GM23338 (cell line): ENCODE results near the gene ARMH1. TPM values are rescaled to one million over a fixed set of nuclear protein-coding genes. Genes with fewer than 3 reads are reported as not detected.

Experiments used
- ATAC-seq: fragments of 200-7000 bp; cut with Tn5 transposase; 3 replicates; pipeline ENCODE4 v1.9.1; 2020
- DNase-seq: peaks from one replicate; pipeline ENCODE4 v3.0.0-alpha.2; 2015; ENCODE audit warnings: low spot score
- H2AFZ ChIP-seq: fragments of 200-600 bp; sonication (generic); 2 replicates; pipeline ENCODE4 v1.8.0; 2016; ENCODE audit warnings: antibody characterized with exemption, mild to moderate bottlenecking, moderate library complexity
- H3F3A ChIP-seq: fragments of 200-600 bp; sonication (generic); replicated peaks from 2 replicates; pipeline ENCODE4 v1.8.0; 2017; ENCODE audit warnings: antibody characterized with exemption, mixed run types, low read depth
- H3K27ac ChIP-seq: fragments of 200-600 bp; sonication (generic); 2 replicates; pipeline ENCODE4 v1.6.1; 2016; ENCODE audit warnings: low read depth
- H3K27me3 ChIP-seq: fragments of 200-600 bp; sonication (generic); 2 replicates; pipeline ENCODE4 v1.8.0; 2016; ENCODE audit warnings: mild to moderate bottlenecking, mixed run types, moderate library complexity; ENCODE audit not compliant: insufficient read depth
- H3K36me3 ChIP-seq: fragments of 200-600 bp; sonication (generic); 2 replicates; pipeline ENCODE4 v1.8.0; 2016; ENCODE audit warnings: mild to moderate bottlenecking; ENCODE audit not compliant: insufficient read depth
- H3K4me1 ChIP-seq: fragments of 200-600 bp; sonication (generic); 2 replicates; pipeline ENCODE4 v1.8.0; 2016; ENCODE audit warnings: mild to moderate bottlenecking, moderate library complexity; ENCODE audit not compliant: insufficient read depth
- H3K4me2 ChIP-seq: fragments of 200-600 bp; sonication (generic); 2 replicates; pipeline ENCODE4 v1.7.1; 2017; ENCODE audit warnings: mixed run types
- H3K4me3 ChIP-seq: fragments of 200-600 bp; sonication (generic); 2 replicates; pipeline ENCODE4 v1.6.1; 2016; ENCODE audit warnings: mixed run types
- H3K79me2 ChIP-seq: fragments of 200-600 bp; sonication (generic); replicated peaks from 2 replicates; pipeline ENCODE4 v1.8.0; 2017; ENCODE audit warnings: mild to moderate bottlenecking; ENCODE audit not compliant: insufficient read depth
- H3K9me2 ChIP-seq: fragments of 200-600 bp; sonication (generic); 2 replicates; pipeline ENCODE4 v1.8.0; 2017; ENCODE audit not compliant: insufficient read depth
- H4K20me1 ChIP-seq: fragments of 200-600 bp; sonication (generic); replicated peaks from 2 replicates; pipeline ENCODE4 v1.8.0; 2017; ENCODE audit warnings: mild to moderate bottlenecking; ENCODE audit not compliant: insufficient read depth
- H3K27ac Mint-ChIP-seq: 2 replicates; pipeline ENCODE4 v1.8.0; 2020; ENCODE audit warnings: inconsistent platforms, mild to moderate bottlenecking, moderate library complexity, mixed read lengths
- H3K27me3 Mint-ChIP-seq: 3 replicates; pipeline ENCODE4 v1.8.0; 2022; ENCODE audit warnings: low read depth, mild to moderate bottlenecking, moderate library complexity, mixed read lengths, inconsistent platforms; ENCODE audit not compliant: insufficient read depth, poor library complexity
- H3K36me3 Mint-ChIP-seq: 3 replicates; pipeline ENCODE4 v1.8.0; 2021; ENCODE audit warnings: low read depth, mild to moderate bottlenecking, inconsistent platforms, moderate library complexity, mixed read lengths
- H3K4me1 Mint-ChIP-seq: 3 replicates; pipeline ENCODE4 v1.8.0; 2020; ENCODE audit warnings: mild to moderate bottlenecking, inconsistent platforms, mixed read lengths
- H3K4me3 Mint-ChIP-seq: 3 replicates; pipeline ENCODE4 v1.8.0; 2021; ENCODE audit warnings: moderate library complexity, mild to moderate bottlenecking, inconsistent platforms, mixed read lengths
- H3K9me3 Mint-ChIP-seq: 3 replicates; pipeline ENCODE4 v1.8.0; 2020; ENCODE audit warnings: moderate library complexity, mild to moderate bottlenecking, inconsistent platforms, mixed read lengths
- CREB1 ChIP-seq: fragments of 250-450 bp; sonication (Bioruptor Pico); IDR thresholded peaks from 2 replicates; pipeline ENCODE4 v1.5.0; 2020; ENCODE audit warnings: low read depth, mild to moderate bottlenecking, moderate library complexity
- EZH2 ChIP-seq: fragments of 200-600 bp; sonication (generic); IDR thresholded peaks from one replicate; pipeline ENCODE4 v1.8.0; 2017; ENCODE audit warnings: antibody characterized with exemption, mild to moderate bottlenecking, low read depth; ENCODE audit not compliant: unreplicated experiment
- EZH2phosphoT487 ChIP-seq: fragments of 200-600 bp; sonication (generic); IDR thresholded peaks from one replicate; pipeline ENCODE4 v1.8.1; 2018; ENCODE audit warnings: antibody characterized with exemption; ENCODE audit not compliant: unreplicated experiment
- JUNB ChIP-seq: IDR thresholded peaks from one replicate; pipeline ENCODE4 v1.6.1; 2016; ENCODE audit warnings: antibody characterized with exemption; ENCODE audit not compliant: unreplicated experiment
- NANOG ChIP-seq: IDR thresholded peaks from 2 replicates; pipeline ENCODE4 v1.6.1; 2016; ENCODE audit warnings: antibody characterized with exemption, borderline replicate concordance
- STAT1 ChIP-seq: IDR thresholded peaks from one replicate; pipeline ENCODE4 v1.6.1; 2016; ENCODE audit warnings: antibody characterized with exemption; ENCODE audit not compliant: unreplicated experiment
- ZNF331 ChIP-seq: fragments of 250-450 bp; sonication (Bioruptor Pico); IDR thresholded peaks from 2 replicates; pipeline ENCODE4 v1.5.0; 2020; ENCODE audit warnings: low read depth, mild to moderate bottlenecking, moderate library complexity
- polyA plus RNA-seq: library from polyadenylated mRNA; unstranded; fragments of >200 nt; fragmentation: Nextera tagmentation; extraction: Ambion mirVana; gene quantifications from 2 replicates; pipeline ENCODE4 v1.2.1, GENCODE V29; 2016
- total RNA-seq: library from RNA; depleted of rRNA; stranded (reverse); fragments of >200 nt; shearing (Covaris generic); gene quantifications from 2 replicates; pipeline ENCODE4 v1.2.3, GENCODE V29; 2014
- TF ChIP-seq, protein P1 (sequence below), 2 experiments: fragments of 200-600 bp in 1 of 2; sonication (generic) in 1 of 2; conservative IDR thresholded peaks; 2 replicates each; pipeline versions ENCODE4 v1.5.1 to v1.6.1; 2016 to 2017; ENCODE audit warnings: antibody characterized with exemption in 2 of 2, low read depth in 2 of 2, mild to moderate bottlenecking in 2 of 2, moderate library complexity in 1 of 2
- TF ChIP-seq, protein P2 (sequence below): IDR thresholded peaks from 2 replicates; pipeline ENCODE4 v1.6.1; 2016; ENCODE audit warnings: antibody characterized with exemption
- TF ChIP-seq, protein P3 (sequence below): IDR thresholded peaks from one replicate; pipeline ENCODE4 v1.6.1; 2018; ENCODE audit warnings: antibody characterized with exemption; ENCODE audit not compliant: unreplicated experiment

ARMH1 gene
- total and polyA plus RNA-seq, 2 experiments from 2014 or later: 0.31 TPM; not detected in 1

DNA sequence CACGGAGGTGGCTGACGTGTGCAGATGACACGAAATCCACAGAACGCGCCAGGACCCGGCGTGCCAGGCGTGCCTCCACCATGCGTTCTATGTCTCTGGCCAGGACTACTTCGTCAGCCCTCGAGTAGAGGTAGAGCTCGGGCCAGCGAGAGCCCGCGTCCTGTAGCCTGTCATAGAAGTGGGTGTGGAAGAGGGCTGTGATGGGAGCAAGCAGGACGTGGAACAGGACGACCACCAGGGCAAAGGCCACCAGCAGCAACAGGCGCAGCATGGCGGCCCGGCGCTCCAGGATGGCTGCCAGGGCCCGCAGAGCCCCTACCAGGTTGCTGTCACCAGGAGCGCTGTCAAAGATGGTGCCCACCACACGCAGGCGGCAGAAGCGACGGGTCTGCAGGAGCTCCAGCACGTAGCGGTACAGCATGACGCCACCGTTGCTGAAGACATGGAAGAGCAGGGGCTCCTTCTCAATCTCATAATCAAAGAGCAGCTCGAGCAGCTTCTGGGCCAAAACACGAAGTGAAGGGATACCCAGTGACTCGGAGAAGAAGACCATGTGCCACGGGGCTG lies 19.8 kb upstream of the ARMH1 start:
- no peak overlapping the region for H3K4me3 ChIP-seq
- Mint-ChIP-seq H3K27me3 (peaks cover 8% of the 10 kb centered on the region), H3K27ac (no peak overlapping the region), H3K4me3 (no peak overlapping the region), H3K4me1 (peaks cover 31% of the 10 kb centered on the region), H3K36me3 (peaks cover 18% of the 10 kb centered on the region), H3K9me3 (no peaks in the 10 kb centered on the region)
- no peak overlapping the region for H2AFZ ChIP-seq
- no peak for DNase-seq
- no peaks in the 10 kb centered on the region for H3K9me2 ChIP-seq
- H3K4me2 ChIP-seq: no peak overlapping the region
- no peaks in the 10 kb centered on the region for H3K27me3 ChIP-seq
- ATAC-seq: no peak
- H3K27ac ChIP-seq: no peak overlapping the region
- H4K20me1 ChIP-seq: peaks cover 4% of the 10 kb centered on the region
- peaks cover 10% of the 10 kb centered on the region; the same call in 1 of the 2 replicates for H3F3A ChIP-seq
- H3K79me2 ChIP-seq: no peaks in the 10 kb centered on the region
- H3K36me3 ChIP-seq: peaks cover 2% of the 10 kb centered on the region; the same call in 1 of the 2 replicates
- H3K4me1 ChIP-seq: peaks cover 12% of the 10 kb centered on the region; the same call in 1 of the 2 replicates
- TF ChIP-seq CREB1 (CRISPR knock-in tag): no peak

DNA sequence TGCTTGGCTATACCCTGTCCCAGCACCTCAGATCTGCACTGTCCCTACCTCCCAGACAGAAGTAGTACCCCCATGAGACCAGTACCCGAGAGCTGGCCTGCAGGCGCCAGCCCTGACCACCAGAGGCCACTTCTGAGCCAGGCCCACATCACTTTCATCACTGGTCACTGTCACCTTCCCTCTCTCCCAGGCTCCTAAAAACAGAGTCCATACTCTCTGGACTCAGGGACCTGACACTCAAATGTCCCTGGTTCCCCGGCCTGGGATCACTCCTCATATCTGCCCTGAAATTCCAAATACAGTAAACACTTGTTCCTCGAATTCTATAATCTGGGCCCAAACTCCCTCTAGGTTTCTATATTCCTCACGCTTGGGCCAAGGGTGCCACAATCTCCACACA lies 18.9 kb upstream of the ARMH1 start:
- H3F3A ChIP-seq: peaks cover 10% of the 10 kb centered on the region; the same call in 1 of the 2 replicates
- H3K27ac Mint-ChIP-seq: no peak overlapping the region
- H3K36me3 Mint-ChIP-seq: peaks cover 11% of the 10 kb centered on the region
- H3K4me3 Mint-ChIP-seq: no peak overlapping the region
- peaks cover 4% of the 10 kb centered on the region; the same call in 1 of the 2 replicates for H3K4me1 ChIP-seq
- no peaks in the 10 kb centered on the region for H3K9me2 ChIP-seq
- ATAC-seq: peak; percentile 69
- DNase-seq: peak; percentile 76
- H3K4me3 ChIP-seq: no peak overlapping the region
- no peaks in the 10 kb centered on the region for H3K36me3 ChIP-seq
- no peaks in the 10 kb centered on the region for H3K27me3 ChIP-seq
- no peaks in the 10 kb centered on the region for H3K79me2 ChIP-seq
- H3K27ac ChIP-seq: no peak overlapping the region
- no peak overlapping the region for H3K4me2 ChIP-seq
- no peaks in the 10 kb centered on the region for H3K9me3 Mint-ChIP-seq
- H4K20me1 ChIP-seq: peaks cover 4% of the 10 kb centered on the region; the same call in 1 of the 2 replicates
- H2AFZ ChIP-seq: no peak overlapping the region
- no peak for TF ChIP-seq NANOG
- TF ChIP-seq, protein P1, sequence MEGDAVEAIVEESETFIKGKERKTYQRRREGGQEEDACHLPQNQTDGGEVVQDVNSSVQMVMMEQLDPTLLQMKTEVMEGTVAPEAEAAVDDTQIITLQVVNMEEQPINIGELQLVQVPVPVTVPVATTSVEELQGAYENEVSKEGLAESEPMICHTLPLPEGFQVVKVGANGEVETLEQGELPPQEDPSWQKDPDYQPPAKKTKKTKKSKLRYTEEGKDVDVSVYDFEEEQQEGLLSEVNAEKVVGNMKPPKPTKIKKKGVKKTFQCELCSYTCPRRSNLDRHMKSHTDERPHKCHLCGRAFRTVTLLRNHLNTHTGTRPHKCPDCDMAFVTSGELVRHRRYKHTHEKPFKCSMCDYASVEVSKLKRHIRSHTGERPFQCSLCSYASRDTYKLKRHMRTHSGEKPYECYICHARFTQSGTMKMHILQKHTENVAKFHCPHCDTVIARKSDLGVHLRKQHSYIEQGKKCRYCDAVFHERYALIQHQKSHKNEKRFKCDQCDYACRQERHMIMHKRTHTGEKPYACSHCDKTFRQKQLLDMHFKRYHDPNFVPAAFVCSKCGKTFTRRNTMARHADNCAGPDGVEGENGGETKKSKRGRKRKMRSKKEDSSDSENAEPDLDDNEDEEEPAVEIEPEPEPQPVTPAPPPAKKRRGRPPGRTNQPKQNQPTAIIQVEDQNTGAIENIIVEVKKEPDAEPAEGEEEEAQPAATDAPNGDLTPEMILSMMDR (conservative IDR thresholded peaks at IDR 0.05; ENCODE audit: low read depth in 2 of 2): peak; percentile 84 to 86
- peaks cover 22% of the 10 kb centered on the region for H3K4me1 Mint-ChIP-seq
- H3K27me3 Mint-ChIP-seq: peaks cover 8% of the 10 kb centered on the region

DNA sequence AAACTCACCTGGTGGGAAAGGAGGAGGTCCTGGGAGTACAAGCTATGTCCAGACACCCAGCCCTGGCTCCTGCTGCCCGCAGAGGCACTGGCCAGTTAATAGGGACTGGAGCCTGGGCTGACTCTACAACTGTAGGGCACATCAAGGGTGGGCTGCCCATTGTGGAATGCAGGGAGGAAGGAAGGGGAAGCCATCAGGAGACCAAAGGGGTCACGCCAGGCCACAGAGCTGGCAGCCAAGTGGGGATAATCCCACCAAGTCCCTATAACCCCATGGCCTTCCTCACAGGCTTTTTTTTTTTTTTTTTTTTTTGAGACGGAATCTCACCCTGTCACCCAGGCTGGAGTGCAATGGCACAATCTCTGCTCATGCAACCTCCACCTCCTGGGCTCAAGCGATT lies 14.9 kb upstream of the ARMH1 start:
- no peak overlapping the region for H3K4me2 ChIP-seq
- H2AFZ ChIP-seq: no peak overlapping the region
- no peaks in the 10 kb centered on the region for H3K36me3 ChIP-seq
- Mint-ChIP-seq H3K27ac (no peak overlapping the region), H3K4me3 (no peak overlapping the region), H3K36me3 (no peaks in the 10 kb centered on the region), H3K27me3 (peaks cover under 1% of the 10 kb centered on the region), H3K9me3 (no peaks in the 10 kb centered on the region), H3K4me1 (peaks cover 9% of the 10 kb centered on the region)
- no peak overlapping the region for H3K27ac ChIP-seq
- no peaks in the 10 kb centered on the region for H3K27me3 ChIP-seq
- H3K79me2 ChIP-seq: no peaks in the 10 kb centered on the region
- no peak for ATAC-seq
- no peaks in the 10 kb centered on the region for H4K20me1 ChIP-seq
- H3K9me2 ChIP-seq: no peaks in the 10 kb centered on the region
- no peak for DNase-seq
- H3K4me3 ChIP-seq: no peak overlapping the region
- H3K4me1 ChIP-seq: no peaks in the 10 kb centered on the region
- no peak for TF ChIP-seq JUNB
- no peak for TF ChIP-seq NANOG
- no peak for TF ChIP-seq EZH2
- no peak for TF ChIP-seq EZH2phosphoT487
- no peak for TF ChIP-seq CREB1 (CRISPR knock-in tag)
- TF ChIP-seq STAT1: no peak
- TF ChIP-seq, protein P2, sequence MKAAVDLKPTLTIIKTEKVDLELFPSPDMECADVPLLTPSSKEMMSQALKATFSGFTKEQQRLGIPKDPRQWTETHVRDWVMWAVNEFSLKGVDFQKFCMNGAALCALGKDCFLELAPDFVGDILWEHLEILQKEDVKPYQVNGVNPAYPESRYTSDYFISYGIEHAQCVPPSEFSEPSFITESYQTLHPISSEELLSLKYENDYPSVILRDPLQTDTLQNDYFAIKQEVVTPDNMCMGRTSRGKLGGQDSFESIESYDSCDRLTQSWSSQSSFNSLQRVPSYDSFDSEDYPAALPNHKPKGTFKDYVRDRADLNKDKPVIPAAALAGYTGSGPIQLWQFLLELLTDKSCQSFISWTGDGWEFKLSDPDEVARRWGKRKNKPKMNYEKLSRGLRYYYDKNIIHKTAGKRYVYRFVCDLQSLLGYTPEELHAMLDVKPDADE: no peak
- TF ChIP-seq, protein P3, sequence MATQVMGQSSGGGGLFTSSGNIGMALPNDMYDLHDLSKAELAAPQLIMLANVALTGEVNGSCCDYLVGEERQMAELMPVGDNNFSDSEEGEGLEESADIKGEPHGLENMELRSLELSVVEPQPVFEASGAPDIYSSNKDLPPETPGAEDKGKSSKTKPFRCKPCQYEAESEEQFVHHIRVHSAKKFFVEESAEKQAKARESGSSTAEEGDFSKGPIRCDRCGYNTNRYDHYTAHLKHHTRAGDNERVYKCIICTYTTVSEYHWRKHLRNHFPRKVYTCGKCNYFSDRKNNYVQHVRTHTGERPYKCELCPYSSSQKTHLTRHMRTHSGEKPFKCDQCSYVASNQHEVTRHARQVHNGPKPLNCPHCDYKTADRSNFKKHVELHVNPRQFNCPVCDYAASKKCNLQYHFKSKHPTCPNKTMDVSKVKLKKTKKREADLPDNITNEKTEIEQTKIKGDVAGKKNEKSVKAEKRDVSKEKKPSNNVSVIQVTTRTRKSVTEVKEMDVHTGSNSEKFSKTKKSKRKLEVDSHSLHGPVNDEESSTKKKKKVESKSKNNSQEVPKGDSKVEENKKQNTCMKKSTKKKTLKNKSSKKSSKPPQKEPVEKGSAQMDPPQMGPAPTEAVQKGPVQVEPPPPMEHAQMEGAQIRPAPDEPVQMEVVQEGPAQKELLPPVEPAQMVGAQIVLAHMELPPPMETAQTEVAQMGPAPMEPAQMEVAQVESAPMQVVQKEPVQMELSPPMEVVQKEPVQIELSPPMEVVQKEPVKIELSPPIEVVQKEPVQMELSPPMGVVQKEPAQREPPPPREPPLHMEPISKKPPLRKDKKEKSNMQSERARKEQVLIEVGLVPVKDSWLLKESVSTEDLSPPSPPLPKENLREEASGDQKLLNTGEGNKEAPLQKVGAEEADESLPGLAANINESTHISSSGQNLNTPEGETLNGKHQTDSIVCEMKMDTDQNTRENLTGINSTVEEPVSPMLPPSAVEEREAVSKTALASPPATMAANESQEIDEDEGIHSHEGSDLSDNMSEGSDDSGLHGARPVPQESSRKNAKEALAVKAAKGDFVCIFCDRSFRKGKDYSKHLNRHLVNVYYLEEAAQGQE: no peak
- TF ChIP-seq ZNF331: no peak
- no peaks in the 10 kb centered on the region for H3F3A ChIP-seq
